ENCODE results near the gene BLTP1. TPM values are rescaled to one million over a fixed set of nuclear protein-coding genes. Genes with fewer than 3 reads are reported as not detected.

Gene BLTP1
- total RNA-seq, 1 experiment from 2014 or later, result 25.4 TPM

GRCh38 chr4:122170775-122171174, 18.6 kb downstream of the BLTP1 start:
- BruUV-seq (replicated peaks), result no TSS peak
- RAD21 ChIA-PET (ENCODE audit: low non-redundant PET in 1 of 2, low total read pairs in 2 of 2, uncharacterized antibody in 2 of 2, unreplicated experiment in 2 of 2), result no interaction called here

More at GRCh38 chr4:122170775-122171174, 18.6 kb downstream of the BLTP1 start:
- no peak for DNase-seq (ENCODE audit: low read depth, low spot score)
- Histone ChIP-seq H3K36me3 (ENCODE audit: control insufficient read depth in 1 of 2, insufficient read depth in 2 of 2, low read length in 2 of 2) (no peaks in the 10 kb centered on the region), H2AFZ (ENCODE audit: low read depth, low read length, poor library complexity, severe bottlenecking) (no peak overlapping the region), H3K4me2 (ENCODE audit: low read length) (no peak overlapping the region), H3K9me2 (ENCODE audit: insufficient read depth) (no peaks in the 10 kb centered on the region), H3K79me2 (ENCODE audit: insufficient read depth, low read length) (peaks cover 22% of the 10 kb centered on the region), H3K9me3 (ENCODE audit: control insufficient read depth in 1 of 2, insufficient read depth in 1 of 2, low read depth in 1 of 2, low read length in 2 of 2) (no peaks in the 10 kb centered on the region), H3K27me3 (ENCODE audit: insufficient read depth, low read length) (no peaks in the 10 kb centered on the region), H3K4me3 (replicated peaks in 1 of 2; ENCODE audit: low read depth in 1 of 2, low read length in 2 of 2) (no peak overlapping the region), H3K27ac (ENCODE audit: low read depth, low read length) (no peak overlapping the region), H3K9ac (ENCODE audit: low read length) (no peak overlapping the region), H3K4me1 (ENCODE audit: control insufficient read depth in 1 of 2, insufficient read depth in 2 of 2, low read length in 2 of 2) (no peaks in the 10 kb centered on the region), H4K20me1 (ENCODE audit: insufficient read depth) (no peaks in the 10 kb centered on the region)
- ChIA-PET POLR2A (no interaction called here), CTCF (no interaction called here)
- TF ChIP-seq ELF1 (IDR thresholded peaks at IDR 0.05; ENCODE audit: borderline replicate concordance, low read depth) (no peak), ZNF274 (IDR thresholded peaks at IDR 0.05; ENCODE audit: low read depth, low read length) (no peak), ATF3 (IDR thresholded peaks at IDR 0.05) (no peak), REST (IDR thresholded peaks at IDR 0.05; ENCODE audit: low read depth) (no peak), EZH2 (IDR thresholded peaks at IDR 0.05) (no peak), POLR2A (IDR thresholded peaks at IDR 0.05; ENCODE audit: borderline replicate concordance, extremely low read depth, insufficient read depth, insufficient read length) (no peak), ZFX (IDR thresholded peaks at IDR 0.05) (no peak), JUND (IDR thresholded peaks at IDR 0.05) (no peak), YY1 (IDR thresholded peaks at IDR 0.05; ENCODE audit: extremely low read depth, insufficient replicate concordance, low read depth, low read length) (no peak), SP1 (IDR thresholded peaks at IDR 0.05; ENCODE audit: low read depth) (no peak), EZH2phosphoT487 (IDR thresholded peaks at IDR 0.05; ENCODE audit: borderline replicate concordance) (no peak), CTCF (IDR thresholded peaks at IDR 0.05 in 2 of 3, conservative IDR thresholded peaks at IDR 0.05 in 1 of 3; ENCODE audit: borderline replicate concordance in 1 of 3, insufficient read depth in 1 of 3, low read depth in 2 of 3, low read length in 2 of 3) (no peak), ZBTB33 (IDR thresholded peaks at IDR 0.05; ENCODE audit: extremely low read depth, insufficient replicate concordance, low read length) (no peak), CBX3 (IDR thresholded peaks at IDR 0.05; ENCODE audit: low read depth) (no peak)
- intact Hi-C loops (cut with micrococcal nuclease), result no loop called here
- ATAC-seq, result no peak

Data from HCT116 (cell line).